RWPE1 (cell line): ENCODE results near the gene SORBS1.

Experiments used
- CTCF ChIA-PET: fragments of 350-600 bp; sonication (Branson Sonifier 250); formaldehyde crosslinking; extraction: SDS; loops from one replicate; lab custom pipeline; 2021; lab: Yijun Ruan, JAX
- POLR2A ChIA-PET: fragments of 400-600 bp; formaldehyde crosslinking; extraction: SDS; loops from one replicate; lab custom pipeline; 2020; ENCODE audit warnings: antibody characterized with exemption; ENCODE audit not compliant: low non-redundant PET; lab: Yijun Ruan, JAX
- DNase-seq: peaks from one replicate; pipeline ENCODE4 v3.0.0; 2012; ENCODE audit warnings: low spot score
- H3K27ac ChIP-seq: fragments of 450-650 bp; 2 replicates; pipeline ENCODE4 v1.5.1; 2017
- CTCF ChIP-seq: fragments of 450-650 bp; conservative IDR thresholded peaks from 2 replicates; pipeline ENCODE4 v1.5.1; 2017; ENCODE audit warnings: low read depth, mild to moderate bottlenecking

The SORBS1 gene

DNA sequence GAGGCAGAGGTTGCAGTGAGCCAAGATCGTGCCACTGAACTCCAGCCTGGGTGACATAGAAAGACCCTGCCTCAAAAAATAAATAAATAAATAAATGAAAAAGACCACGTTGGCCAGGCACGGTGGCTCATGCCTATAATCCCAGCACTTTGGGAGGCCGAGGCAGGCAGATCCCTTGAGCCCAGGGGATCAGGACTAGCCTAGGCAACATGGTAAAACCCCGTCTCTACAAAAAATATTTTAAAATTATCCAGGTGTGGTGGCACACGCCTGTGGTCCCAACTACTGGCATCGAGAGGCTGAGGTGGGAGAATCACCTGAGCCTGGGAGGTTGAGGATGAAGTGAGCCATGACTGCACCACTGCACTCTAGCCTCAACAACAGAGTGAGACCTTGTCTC, 153.6 kb downstream of the SORBS1 start:
- ChIA-PET CTCF (interaction anchor here (0.5 to 1.2 kb wide), 3 partner anchors 23 to 679 kb away, joined by 3 to 4 read pairs (median 4); no protein-coding TSS in a partner anchor), POLR2A (no interaction called here)
- TF ChIP-seq CTCF, result no peak
- DNase-seq, result no peak
- H3K27ac ChIP-seq, result no peak overlapping the region

DNA sequence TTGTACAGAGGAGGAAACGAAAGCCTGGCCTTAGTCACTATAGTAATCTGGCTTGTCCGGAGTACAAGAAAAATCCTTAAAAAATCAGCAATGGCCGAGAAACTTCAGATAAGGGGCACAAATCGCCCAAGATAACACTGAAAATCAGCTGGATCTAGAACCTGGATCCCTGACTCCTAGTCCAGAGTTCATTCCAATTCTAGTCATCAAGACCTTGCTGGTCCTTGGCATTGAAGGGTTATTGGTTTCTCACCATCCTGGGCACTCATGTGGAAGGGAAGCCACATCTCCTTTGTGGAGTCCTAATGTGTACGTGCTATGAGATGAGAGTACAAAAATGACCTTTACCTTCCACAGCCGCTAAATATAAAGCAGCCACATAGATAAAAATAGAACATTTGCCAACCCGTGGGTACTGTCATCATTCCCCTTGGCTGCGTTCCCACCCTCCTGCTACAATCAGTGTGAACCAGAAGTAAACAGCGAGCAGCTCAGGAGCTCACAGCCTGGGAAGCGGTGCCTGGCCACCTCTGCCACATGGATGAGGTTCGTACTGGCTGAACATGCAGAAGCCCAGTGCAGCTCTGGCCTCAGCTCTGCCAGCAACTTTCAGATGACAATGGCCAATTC, 154.4 kb downstream of the SORBS1 start:
- no peak for TF ChIP-seq CTCF
- POLR2A ChIA-PET, result no interaction called here
- CTCF ChIA-PET, result interaction anchor here (0.6 to 1.2 kb wide), 2 partner anchors 44 to 158 kb away, joined by 3 to 4 read pairs; no protein-coding TSS in a partner anchor
- H3K27ac ChIP-seq, result no peak overlapping the region
- no peak for DNase-seq

DNA sequence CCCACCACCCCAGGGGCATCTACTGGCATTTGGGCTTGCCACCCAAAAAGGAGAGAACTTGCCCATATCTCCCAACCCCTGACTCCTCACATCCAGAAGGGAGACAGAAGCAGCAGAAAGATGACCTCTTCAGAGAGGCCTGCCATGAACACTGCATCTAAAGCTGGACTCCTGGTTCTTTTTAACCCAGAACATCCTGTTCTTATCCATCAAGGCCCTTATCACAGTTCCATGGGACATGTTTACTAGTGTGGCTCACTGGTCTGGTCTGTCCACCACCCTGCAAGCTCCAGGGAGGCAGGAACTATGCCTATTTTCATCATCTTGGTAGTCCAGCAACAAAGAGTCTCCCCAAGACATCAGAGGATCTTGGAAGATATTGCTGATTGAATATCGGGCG, 155.5 kb downstream of the SORBS1 start:
- ChIA-PET CTCF (interaction anchor here (1.4 kb wide), 1 partner anchor 25 kb away, joined by 8 read pairs; no protein-coding TSS in a partner anchor), POLR2A (no interaction called here)
- TF ChIP-seq CTCF, result no peak
- DNase-seq, result no peak
- no peak overlapping the region for H3K27ac ChIP-seq

GRCh38 chr10:95404864-95405263, 156.3 kb downstream of the SORBS1 start:
- POLR2A ChIA-PET, result no interaction called here
- CTCF ChIA-PET, result interaction anchor here (0.9 to 1.4 kb wide), 2 partner anchors 21 to 25 kb away, joined by 5 to 8 read pairs; no protein-coding TSS in a partner anchor
- no peak for DNase-seq
- no peak for TF ChIP-seq CTCF
- no peak overlapping the region for H3K27ac ChIP-seq

DNA sequence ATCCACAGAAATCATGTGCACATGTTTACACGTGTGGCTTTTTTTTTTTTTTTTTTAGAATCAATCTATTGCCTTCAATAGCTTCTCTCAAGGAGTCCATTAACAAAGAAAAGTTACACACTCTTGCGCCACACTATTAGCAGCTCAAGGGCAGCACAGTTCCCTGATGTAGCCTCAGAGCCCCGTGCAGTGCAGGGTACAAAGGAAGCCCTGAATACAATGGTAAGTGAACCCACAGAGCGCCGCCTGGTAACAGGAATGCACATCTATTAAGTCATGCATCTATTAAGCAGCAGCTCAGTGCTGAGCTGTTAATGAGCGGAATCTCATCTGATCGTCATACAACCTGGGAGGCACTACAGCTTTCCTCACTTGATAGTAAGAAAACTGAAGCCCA, 156.7 kb downstream of the SORBS1 start:
- TF ChIP-seq CTCF, result no peak
- CTCF ChIA-PET, result interaction anchor here (0.9 to 1.4 kb wide), 2 partner anchors 21 to 26 kb away, joined by 5 to 8 read pairs; no protein-coding TSS in a partner anchor
- H3K27ac ChIP-seq, result no peak overlapping the region
- no peak for DNase-seq
- POLR2A ChIA-PET, result no interaction called here

- no peak for DNase-seq
- no peak for TF ChIP-seq CTCF
- POLR2A ChIA-PET, result no interaction called here
- no peak overlapping the region for H3K27ac ChIP-seq
- CTCF ChIA-PET, result interaction anchor here (0.7 to 0.9 kb wide), 2 partner anchors 22 to 198 kb away, joined by 3 to 5 read pairs; no protein-coding TSS in a partner anchor
Observed at GRCh38 chr10:95403700-95404461, 157.3 kb downstream of the SORBS1 start.
